ENCODE data around the gene CFC1B.
"Not testable (repeated sequence)": the region's sequence is repeated elsewhere in the genome, so short reads cannot be mapped to it uniquely, and the experiment has no call there.

Gene CFC1B

DNA sequence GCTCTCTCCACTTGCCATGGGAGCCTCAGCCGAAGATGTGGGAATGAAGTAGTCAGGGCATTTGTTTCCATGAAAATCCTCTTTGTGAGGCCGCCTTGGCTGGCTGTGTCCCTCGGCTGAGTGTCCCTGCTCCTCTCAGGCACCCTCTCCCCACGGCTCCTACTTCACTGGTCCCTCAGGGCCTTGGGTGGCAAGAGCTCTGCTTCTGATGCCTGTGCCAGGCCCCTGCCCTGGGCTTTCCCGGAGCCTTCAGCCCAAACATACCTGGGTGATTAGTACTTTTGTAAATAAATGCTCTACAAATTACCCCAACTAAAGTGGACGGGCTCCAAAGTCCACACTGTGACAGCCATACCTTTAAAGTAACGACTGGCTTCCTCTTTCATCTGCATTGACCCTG is 15.6 kb downstream of the CFC1B start:
- H3K27ac Mint-ChIP-seq (ENCODE audit: low read depth); H3K9me3 Mint-ChIP-seq; DNase-seq (ENCODE audit: low spot score in 2 of 2); H3K4me3 Mint-ChIP-seq; H3K4me1 Mint-ChIP-seq; ATAC-seq (replicated peaks; ENCODE audit: extremely low read depth, poor library complexity, severe bottlenecking); H3K27me3 Mint-ChIP-seq; H3K36me3 Mint-ChIP-seq (ENCODE audit: insufficient read depth): not testable (repeated sequence)

DNA sequence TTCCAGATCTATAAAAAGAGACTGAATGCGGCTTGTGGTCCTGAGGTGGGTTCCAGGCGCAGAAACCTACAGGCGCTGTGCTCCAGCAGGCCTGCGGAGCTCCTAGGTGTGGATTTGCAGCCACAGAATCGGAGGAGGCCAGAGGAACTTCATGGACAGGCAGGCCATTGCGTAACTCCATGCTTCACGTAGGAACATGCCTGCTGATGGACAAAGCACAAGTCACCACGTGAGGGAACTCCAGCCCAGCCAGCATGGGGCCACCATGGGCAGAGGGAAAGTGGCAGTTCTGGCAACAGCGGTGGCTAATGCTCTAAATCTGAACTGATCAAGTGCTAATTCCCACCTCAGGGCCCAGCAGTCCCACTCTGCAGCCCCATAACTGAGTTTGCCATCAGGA is 17.2 kb downstream of the CFC1B start:
- not testable (repeated sequence) for H3K4me1 Mint-ChIP-seq; H3K27ac Mint-ChIP-seq (ENCODE audit: low read depth); H3K36me3 Mint-ChIP-seq (ENCODE audit: insufficient read depth); H3K27me3 Mint-ChIP-seq; H3K4me3 Mint-ChIP-seq; H3K9me3 Mint-ChIP-seq; ATAC-seq (replicated peaks; ENCODE audit: extremely low read depth, poor library complexity, severe bottlenecking); DNase-seq (ENCODE audit: low spot score in 2 of 2)

DNA sequence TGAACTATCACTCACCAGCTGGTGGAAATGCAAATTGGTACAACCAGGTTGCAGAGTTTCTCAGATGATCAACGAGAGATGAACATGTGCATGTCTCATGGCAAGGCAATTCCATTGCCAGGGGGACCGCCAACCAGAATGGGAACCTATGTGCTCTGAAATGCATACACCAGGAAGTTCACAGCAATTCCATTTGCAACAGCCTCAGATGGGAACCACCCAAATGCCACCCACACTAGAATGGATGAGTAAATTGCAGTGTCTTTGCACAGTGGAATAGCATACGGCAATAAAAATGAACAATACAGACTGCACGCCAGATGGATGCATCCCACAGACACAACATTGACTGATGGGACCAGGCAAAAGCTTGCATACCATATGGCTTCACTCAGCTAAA is 21.8 kb downstream of the CFC1B start:
- H3K4me1 Mint-ChIP-seq; DNase-seq (ENCODE audit: low spot score in 2 of 2); H3K27me3 Mint-ChIP-seq; H3K9me3 Mint-ChIP-seq; H3K27ac Mint-ChIP-seq (ENCODE audit: low read depth); H3K4me3 Mint-ChIP-seq; H3K36me3 Mint-ChIP-seq (ENCODE audit: insufficient read depth); ATAC-seq (replicated peaks; ENCODE audit: extremely low read depth, poor library complexity, severe bottlenecking): not testable (repeated sequence)

DNA sequence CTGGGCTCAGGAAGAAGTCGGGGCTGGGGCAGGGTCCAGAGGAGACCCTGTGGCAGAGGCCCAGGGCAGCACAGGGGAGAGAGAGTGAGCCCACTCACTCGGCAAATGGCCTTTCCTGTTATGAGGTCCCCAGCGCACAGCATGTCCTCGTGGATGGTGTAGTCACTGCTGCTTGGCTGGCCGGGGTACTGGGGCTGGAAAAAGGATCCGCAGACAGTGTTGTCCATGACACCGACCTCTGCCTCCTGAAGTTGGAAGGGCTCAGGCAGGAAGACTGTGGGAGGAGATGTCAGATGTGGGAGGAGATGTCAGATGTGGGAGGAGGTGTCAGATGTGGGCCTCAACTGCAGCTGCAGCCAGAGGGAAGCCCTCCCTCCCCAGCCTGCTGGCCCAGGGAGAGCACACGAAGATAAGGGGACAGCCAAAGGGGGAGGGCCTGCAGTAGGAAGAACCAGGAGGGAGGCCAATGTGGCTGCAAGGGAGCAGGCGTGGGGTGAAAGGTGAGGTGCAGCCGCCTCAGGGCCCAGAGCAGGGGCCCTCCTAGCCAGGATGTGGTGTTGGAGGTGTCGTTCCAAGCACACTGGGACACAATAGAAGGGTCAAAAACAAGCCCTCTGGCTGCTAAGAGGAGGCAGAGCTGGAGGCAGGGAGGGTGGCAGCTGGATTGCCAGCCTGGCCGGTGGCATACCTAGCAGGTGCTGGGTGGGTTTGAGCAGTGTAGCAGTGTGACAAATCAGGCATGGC is 22.9 kb downstream of the CFC1B start:
- not testable (repeated sequence) for H3K9me3 Mint-ChIP-seq; DNase-seq (ENCODE audit: low spot score in 2 of 2); H3K36me3 Mint-ChIP-seq (ENCODE audit: insufficient read depth); H3K27ac Mint-ChIP-seq (ENCODE audit: low read depth); H3K4me3 Mint-ChIP-seq; H3K4me1 Mint-ChIP-seq; H3K27me3 Mint-ChIP-seq
- peak; percentile 54 for ATAC-seq (replicated peaks; ENCODE audit: extremely low read depth, poor library complexity, severe bottlenecking)

DNA sequence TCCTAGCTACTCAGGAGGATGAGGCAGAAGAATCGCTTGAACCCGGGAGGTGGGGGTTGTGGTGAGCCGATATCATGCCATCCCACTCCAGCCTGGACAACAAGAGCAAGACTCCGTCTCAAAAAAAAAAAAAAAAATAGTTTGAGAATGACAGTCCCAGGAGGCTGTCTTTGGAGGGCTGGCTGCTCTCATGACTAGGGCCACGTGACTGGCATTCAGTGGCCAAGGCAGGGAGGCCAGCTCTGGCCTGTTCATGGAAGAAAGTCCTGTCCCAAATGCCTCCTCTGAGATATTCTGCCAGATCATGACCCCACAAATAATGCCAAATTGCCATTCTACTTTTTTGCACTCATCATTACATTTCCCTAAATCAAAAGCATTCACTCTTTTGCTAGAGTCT is 24.0 kb downstream of the CFC1B start:
- H3K9me3 Mint-ChIP-seq; ATAC-seq (replicated peaks; ENCODE audit: extremely low read depth, poor library complexity, severe bottlenecking); H3K27ac Mint-ChIP-seq (ENCODE audit: low read depth); H3K4me1 Mint-ChIP-seq; H3K4me3 Mint-ChIP-seq; H3K27me3 Mint-ChIP-seq; DNase-seq (ENCODE audit: low spot score in 2 of 2); H3K36me3 Mint-ChIP-seq (ENCODE audit: insufficient read depth): not testable (repeated sequence)

DNA sequence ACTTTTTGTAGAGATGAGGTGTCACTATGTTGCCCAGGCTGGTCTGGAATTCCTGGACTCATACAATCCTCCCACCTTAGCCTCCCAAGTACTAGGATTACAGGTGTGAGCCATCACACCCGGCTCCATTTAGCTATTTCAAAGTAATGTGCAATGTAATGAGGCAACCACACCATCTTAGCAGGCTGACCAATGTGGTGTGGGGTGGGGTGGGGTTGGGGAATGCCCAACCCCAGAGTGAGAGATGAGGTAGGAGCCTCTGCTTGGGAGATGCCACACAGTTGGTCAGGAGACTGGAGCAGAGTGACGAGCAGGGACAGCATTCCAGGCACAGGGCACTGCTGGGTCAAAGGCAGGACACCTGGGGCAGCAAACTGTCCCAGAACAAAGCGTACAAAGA is 27.4 kb downstream of the CFC1B start:
- not testable (repeated sequence) for H3K9me3 Mint-ChIP-seq; H3K27ac Mint-ChIP-seq (ENCODE audit: low read depth); ATAC-seq (replicated peaks; ENCODE audit: extremely low read depth, poor library complexity, severe bottlenecking); H3K27me3 Mint-ChIP-seq; H3K36me3 Mint-ChIP-seq (ENCODE audit: insufficient read depth); H3K4me3 Mint-ChIP-seq; DNase-seq (ENCODE audit: low spot score in 2 of 2); H3K4me1 Mint-ChIP-seq

DNA sequence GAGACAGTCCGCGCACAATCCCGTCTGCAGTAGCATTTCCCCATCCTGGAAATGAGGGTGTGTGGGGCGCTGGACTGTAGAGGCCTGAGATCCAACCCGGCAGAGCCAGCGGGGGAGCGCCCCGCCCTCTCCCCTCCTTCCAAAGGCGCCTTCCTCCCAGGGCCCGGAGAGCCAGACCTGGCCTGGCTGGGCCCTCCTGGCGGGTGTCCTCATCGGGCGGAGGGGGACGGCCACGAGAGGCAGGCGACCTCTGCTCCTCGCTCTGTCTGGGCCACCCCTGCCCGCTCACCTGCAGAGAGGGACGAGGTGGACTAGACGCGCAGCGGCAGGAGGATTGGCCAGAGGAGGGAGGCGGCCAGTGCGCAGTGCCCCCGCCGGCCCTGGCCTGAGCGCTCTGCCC is 28.5 kb downstream of the CFC1B start:
- not testable (repeated sequence) for H3K27me3 Mint-ChIP-seq; H3K36me3 Mint-ChIP-seq (ENCODE audit: insufficient read depth); H3K9me3 Mint-ChIP-seq; H3K27ac Mint-ChIP-seq (ENCODE audit: low read depth); H3K4me1 Mint-ChIP-seq; H3K4me3 Mint-ChIP-seq; DNase-seq (ENCODE audit: low spot score in 2 of 2); ATAC-seq (replicated peaks; ENCODE audit: extremely low read depth, poor library complexity, severe bottlenecking)

DNA sequence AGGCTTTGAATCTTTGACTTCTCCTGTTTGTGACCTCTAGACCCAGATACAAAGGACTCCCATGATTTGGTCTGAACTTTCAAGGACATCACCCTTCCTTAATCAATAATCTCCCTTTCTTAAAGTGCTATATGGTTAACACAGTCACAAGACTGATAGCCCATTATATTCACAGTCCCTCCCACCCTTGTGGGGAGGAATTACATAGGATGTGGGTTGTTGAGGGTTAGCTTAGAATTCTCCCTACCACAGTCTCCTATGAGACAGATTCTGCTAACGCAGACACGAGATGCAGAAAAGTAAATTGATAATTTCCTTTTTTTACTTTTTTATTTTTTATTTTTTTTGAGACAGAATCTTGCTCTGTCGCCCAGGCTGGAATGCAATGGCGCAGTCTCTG is 33.2 kb downstream of the CFC1B start:
- not testable (repeated sequence) for H3K27me3 Mint-ChIP-seq; H3K4me3 Mint-ChIP-seq; H3K9me3 Mint-ChIP-seq; H3K4me1 Mint-ChIP-seq; DNase-seq (ENCODE audit: low spot score in 2 of 2); H3K27ac Mint-ChIP-seq (ENCODE audit: low read depth); H3K36me3 Mint-ChIP-seq (ENCODE audit: insufficient read depth)
- peak; percentile 66 for ATAC-seq (replicated peaks; ENCODE audit: extremely low read depth, poor library complexity, severe bottlenecking)

DNA sequence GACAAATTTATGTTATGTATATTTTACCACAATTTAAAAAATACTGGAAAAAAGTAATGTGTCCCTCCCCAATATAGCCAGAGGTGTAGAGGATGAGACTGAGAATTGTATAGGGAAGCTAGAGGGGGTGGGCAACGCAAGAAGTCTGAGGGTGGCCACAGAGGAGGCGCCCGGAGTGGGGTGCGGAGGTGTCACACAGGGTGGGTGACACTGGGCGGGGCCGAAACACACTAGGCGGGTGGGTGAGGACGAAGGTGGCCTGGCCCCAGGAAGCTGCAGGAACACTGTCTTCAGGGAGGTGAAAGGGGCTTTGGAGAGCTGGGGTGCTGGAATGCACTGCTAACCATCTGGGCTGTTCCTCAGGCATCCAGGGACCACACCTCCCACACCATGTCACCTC is 35.4 kb downstream of the CFC1B start:
- H3K4me3 Mint-ChIP-seq; H3K4me1 Mint-ChIP-seq; H3K36me3 Mint-ChIP-seq (ENCODE audit: insufficient read depth); ATAC-seq (replicated peaks; ENCODE audit: extremely low read depth, poor library complexity, severe bottlenecking); H3K27me3 Mint-ChIP-seq; H3K9me3 Mint-ChIP-seq; DNase-seq (ENCODE audit: low spot score in 2 of 2); H3K27ac Mint-ChIP-seq (ENCODE audit: low read depth): not testable (repeated sequence)

DNA sequence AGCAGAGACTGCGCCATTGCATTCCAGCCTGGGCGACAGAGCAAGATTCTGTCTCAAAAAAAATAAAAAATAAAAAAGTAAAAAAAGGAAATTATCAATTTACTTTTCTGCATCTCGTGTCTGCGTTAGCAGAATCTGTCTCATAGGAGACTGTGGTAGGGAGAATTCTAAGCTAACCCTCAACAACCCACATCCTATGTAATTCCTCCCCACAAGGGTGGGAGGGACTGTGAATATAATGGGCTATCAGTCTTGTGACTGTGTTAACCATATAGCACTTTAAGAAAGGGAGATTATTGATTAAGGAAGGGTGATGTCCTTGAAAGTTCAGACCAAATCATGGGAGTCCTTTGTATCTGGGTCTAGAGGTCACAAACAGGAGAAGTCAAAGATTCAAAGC is 45.1 kb downstream of the CFC1B start:
- H3K9me3 Mint-ChIP-seq; H3K27ac Mint-ChIP-seq (ENCODE audit: low read depth); DNase-seq (ENCODE audit: low spot score in 2 of 2); H3K27me3 Mint-ChIP-seq; H3K36me3 Mint-ChIP-seq (ENCODE audit: insufficient read depth); H3K4me1 Mint-ChIP-seq; H3K4me3 Mint-ChIP-seq: not testable (repeated sequence)
- peak; percentile 62 for ATAC-seq (replicated peaks; ENCODE audit: extremely low read depth, poor library complexity, severe bottlenecking)

DNA sequence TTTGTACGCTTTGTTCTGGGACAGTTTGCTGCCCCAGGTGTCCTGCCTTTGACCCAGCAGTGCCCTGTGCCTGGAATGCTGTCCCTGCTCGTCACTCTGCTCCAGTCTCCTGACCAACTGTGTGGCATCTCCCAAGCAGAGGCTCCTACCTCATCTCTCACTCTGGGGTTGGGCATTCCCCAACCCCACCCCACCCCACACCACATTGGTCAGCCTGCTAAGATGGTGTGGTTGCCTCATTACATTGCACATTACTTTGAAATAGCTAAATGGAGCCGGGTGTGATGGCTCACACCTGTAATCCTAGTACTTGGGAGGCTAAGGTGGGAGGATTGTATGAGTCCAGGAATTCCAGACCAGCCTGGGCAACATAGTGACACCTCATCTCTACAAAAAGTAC is 50.9 kb downstream of the CFC1B start:
- H3K36me3 Mint-ChIP-seq (ENCODE audit: insufficient read depth); H3K9me3 Mint-ChIP-seq; H3K27me3 Mint-ChIP-seq; H3K4me1 Mint-ChIP-seq; H3K27ac Mint-ChIP-seq (ENCODE audit: low read depth); H3K4me3 Mint-ChIP-seq; ATAC-seq (replicated peaks; ENCODE audit: extremely low read depth, poor library complexity, severe bottlenecking); DNase-seq (ENCODE audit: low spot score in 2 of 2): not testable (repeated sequence)

DNA sequence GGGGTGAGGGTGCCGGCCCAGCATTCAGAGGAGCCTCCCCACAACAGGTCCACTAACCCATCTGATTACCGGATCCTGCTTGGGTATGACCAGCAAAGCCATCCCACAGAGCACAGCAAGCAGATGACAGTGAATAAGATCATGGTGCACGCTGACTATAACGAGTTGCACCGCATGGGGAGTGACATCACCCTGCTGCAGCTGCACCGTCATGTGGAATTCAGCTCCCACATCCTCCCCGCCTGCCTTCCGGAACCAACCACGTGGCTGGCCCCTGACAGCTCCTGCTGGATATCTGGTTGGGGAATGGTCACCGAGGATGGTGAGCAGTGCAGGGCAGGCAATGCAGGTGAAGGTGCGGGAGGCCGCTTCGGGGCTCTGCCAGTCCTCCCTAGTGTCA is 53.2 kb downstream of the CFC1B start:
- DNase-seq (ENCODE audit: low spot score in 2 of 2); H3K27me3 Mint-ChIP-seq; H3K36me3 Mint-ChIP-seq (ENCODE audit: insufficient read depth); ATAC-seq (replicated peaks; ENCODE audit: extremely low read depth, poor library complexity, severe bottlenecking); H3K27ac Mint-ChIP-seq (ENCODE audit: low read depth); H3K9me3 Mint-ChIP-seq; H3K4me3 Mint-ChIP-seq; H3K4me1 Mint-ChIP-seq: not testable (repeated sequence)

DNA sequence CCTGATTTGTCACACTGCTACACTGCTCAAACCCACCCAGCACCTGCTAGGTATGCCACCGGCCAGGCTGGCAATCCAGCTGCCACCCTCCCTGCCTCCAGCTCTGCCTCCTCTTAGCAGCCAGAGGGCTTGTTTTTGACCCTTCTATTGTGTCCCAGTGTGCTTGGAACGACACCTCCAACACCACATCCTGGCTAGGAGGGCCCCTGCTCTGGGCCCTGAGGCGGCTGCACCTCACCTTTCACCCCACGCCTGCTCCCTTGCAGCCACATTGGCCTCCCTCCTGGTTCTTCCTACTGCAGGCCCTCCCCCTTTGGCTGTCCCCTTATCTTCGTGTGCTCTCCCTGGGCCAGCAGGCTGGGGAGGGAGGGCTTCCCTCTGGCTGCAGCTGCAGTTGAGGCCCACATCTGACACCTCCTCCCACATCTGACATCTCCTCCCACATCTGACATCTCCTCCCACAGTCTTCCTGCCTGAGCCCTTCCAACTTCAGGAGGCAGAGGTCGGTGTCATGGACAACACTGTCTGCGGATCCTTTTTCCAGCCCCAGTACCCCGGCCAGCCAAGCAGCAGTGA is 55.3 kb downstream of the CFC1B start:
- not testable (repeated sequence) for H3K4me3 Mint-ChIP-seq; H3K4me1 Mint-ChIP-seq; DNase-seq (ENCODE audit: low spot score in 2 of 2); H3K9me3 Mint-ChIP-seq; H3K36me3 Mint-ChIP-seq (ENCODE audit: insufficient read depth); H3K27me3 Mint-ChIP-seq
- peak overlapping the region; percentile 59 for H3K27ac Mint-ChIP-seq (ENCODE audit: low read depth)
- ATAC-seq (replicated peaks; ENCODE audit: extremely low read depth, poor library complexity, severe bottlenecking), result peak; percentile 47
